Ishikawa (cell line): ENCODE results near the gene BARX1.

Experiments used
- CEBPB ChIP-seq: IDR thresholded peaks from 2 replicates; pipeline ENCODE4 v1.6.1; 2012
- EGR1 ChIP-seq: IDR thresholded peaks from 2 replicates; pipeline ENCODE4 v1.6.1; 2012
- TF ChIP-seq, protein P1 (sequence below): IDR thresholded peaks from 2 replicates; pipeline ENCODE4 v1.6.1; 2012; ENCODE audit warnings: low read depth, mild to moderate bottlenecking
- TF ChIP-seq, protein P2 (sequence below): IDR thresholded peaks from 2 replicates; pipeline ENCODE4 v1.6.1; 2012

- no peak for TF ChIP-seq EGR1
- TF ChIP-seq, protein P1, sequence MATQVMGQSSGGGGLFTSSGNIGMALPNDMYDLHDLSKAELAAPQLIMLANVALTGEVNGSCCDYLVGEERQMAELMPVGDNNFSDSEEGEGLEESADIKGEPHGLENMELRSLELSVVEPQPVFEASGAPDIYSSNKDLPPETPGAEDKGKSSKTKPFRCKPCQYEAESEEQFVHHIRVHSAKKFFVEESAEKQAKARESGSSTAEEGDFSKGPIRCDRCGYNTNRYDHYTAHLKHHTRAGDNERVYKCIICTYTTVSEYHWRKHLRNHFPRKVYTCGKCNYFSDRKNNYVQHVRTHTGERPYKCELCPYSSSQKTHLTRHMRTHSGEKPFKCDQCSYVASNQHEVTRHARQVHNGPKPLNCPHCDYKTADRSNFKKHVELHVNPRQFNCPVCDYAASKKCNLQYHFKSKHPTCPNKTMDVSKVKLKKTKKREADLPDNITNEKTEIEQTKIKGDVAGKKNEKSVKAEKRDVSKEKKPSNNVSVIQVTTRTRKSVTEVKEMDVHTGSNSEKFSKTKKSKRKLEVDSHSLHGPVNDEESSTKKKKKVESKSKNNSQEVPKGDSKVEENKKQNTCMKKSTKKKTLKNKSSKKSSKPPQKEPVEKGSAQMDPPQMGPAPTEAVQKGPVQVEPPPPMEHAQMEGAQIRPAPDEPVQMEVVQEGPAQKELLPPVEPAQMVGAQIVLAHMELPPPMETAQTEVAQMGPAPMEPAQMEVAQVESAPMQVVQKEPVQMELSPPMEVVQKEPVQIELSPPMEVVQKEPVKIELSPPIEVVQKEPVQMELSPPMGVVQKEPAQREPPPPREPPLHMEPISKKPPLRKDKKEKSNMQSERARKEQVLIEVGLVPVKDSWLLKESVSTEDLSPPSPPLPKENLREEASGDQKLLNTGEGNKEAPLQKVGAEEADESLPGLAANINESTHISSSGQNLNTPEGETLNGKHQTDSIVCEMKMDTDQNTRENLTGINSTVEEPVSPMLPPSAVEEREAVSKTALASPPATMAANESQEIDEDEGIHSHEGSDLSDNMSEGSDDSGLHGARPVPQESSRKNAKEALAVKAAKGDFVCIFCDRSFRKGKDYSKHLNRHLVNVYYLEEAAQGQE: no peak
- no peak for TF ChIP-seq CEBPB
- TF ChIP-seq, protein P2, sequence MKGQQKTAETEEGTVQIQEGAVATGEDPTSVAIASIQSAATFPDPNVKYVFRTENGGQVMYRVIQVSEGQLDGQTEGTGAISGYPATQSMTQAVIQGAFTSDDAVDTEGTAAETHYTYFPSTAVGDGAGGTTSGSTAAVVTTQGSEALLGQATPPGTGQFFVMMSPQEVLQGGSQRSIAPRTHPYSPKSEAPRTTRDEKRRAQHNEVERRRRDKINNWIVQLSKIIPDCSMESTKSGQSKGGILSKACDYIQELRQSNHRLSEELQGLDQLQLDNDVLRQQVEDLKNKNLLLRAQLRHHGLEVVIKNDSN: no peak
Measured at GRCh38 chr9:93955981-93956784, 1.0 kb upstream of the BARX1 start.
